Glomerular visceral epithelial cell (primary cell): ENCODE measurements around the gene METTL16.
"Not testable (repeated sequence)": the region's sequence is repeated elsewhere in the genome, so short reads cannot be mapped to it uniquely, and the experiment has no call there.

Experiments
- DNase-seq: peaks from one replicate; pipeline ENCODE4 v3.0.0-alpha.2; 2016; ENCODE audit errors: extremely low spot score

Gene METTL16

GRCh38 chr17:2452216-2452750 is 59.4 kb downstream of the METTL16 start:
- DNase-seq = no peak

GRCh38 chr17:2450016-2450650 is 61.6 kb downstream of the METTL16 start:
- no peak for DNase-seq

- DNase-seq = no peak
These were observed 62.2 kb downstream of the METTL16 start for GRCh38 chr17:2449486-2449885.

GRCh38 chr17:2447479-2447878 is 64.2 kb downstream of the METTL16 start:
- DNase-seq = not testable (repeated sequence)

GRCh38 chr17:2445638-2446037 is 66.0 kb downstream of the METTL16 start:
- no peak for DNase-seq

GRCh38 chr17:2444382-2444781 is 67.3 kb downstream of the METTL16 start:
- DNase-seq = no peak

- no peak for DNase-seq
These were observed 69.5 kb downstream of the METTL16 start for GRCh38 chr17:2442166-2442565.

- no peak for DNase-seq
These were observed 70.8 kb downstream of the METTL16 start for GRCh38 chr17:2440930-2441329.

GRCh38 chr17:2439997-2440396 is 71.7 kb downstream of the METTL16 start:
- peak; percentile 20 for DNase-seq

- no peak for DNase-seq
These were observed 72.9 kb downstream of the METTL16 start for GRCh38 chr17:2438823-2439222.

- DNase-seq = no peak
These were observed 75.3 kb downstream of the METTL16 start for GRCh38 chr17:2436316-2436905.

- DNase-seq = no peak
These were observed 75.8 kb downstream of the METTL16 start for GRCh38 chr17:2435862-2436261.

GRCh38 chr17:2435181-2435741 is 76.4 kb downstream of the METTL16 start:
- DNase-seq = no peak

- no peak for DNase-seq
These were observed 78.0 kb downstream of the METTL16 start for GRCh38 chr17:2433696-2434095.

GRCh38 chr17:2427910-2428309 is 83.8 kb downstream of the METTL16 start:
- DNase-seq = no peak

GRCh38 chr17:2427215-2427614 is 84.5 kb downstream of the METTL16 start:
- DNase-seq = no peak

GRCh38 chr17:2423271-2423670 is 88.4 kb downstream of the METTL16 start:
- no peak for DNase-seq

- peak; percentile 26 for DNase-seq
These were observed 90.2 kb downstream of the METTL16 start for GRCh38 chr17:2421315-2422147.

- DNase-seq = no peak
These were observed 91.5 kb downstream of the METTL16 start for GRCh38 chr17:2420176-2420575.

GRCh38 chr17:2419486-2419885 is 92.2 kb downstream of the METTL16 start:
- DNase-seq = no peak

- DNase-seq = no peak
These were observed 93.1 kb downstream of the METTL16 start for GRCh38 chr17:2418572-2418971.

- DNase-seq = peak; percentile 91
These were observed 95.5 kb downstream of the METTL16 start for GRCh38 chr17:2416010-2416734.
